Keratinocyte (primary cell): Measurements from ENCODE around the gene NOL7. TPM values are rescaled to one million over a fixed set of nuclear protein-coding genes. Genes with fewer than 3 reads are reported as not detected.

Source experiments
- DNase-seq: peaks from one replicate; pipeline ENCODE4 v3.0.0-alpha.2; 2011; ENCODE audit warnings: low read depth, missing footprints, low spot score
- FAIRE-seq: peaks from 2 replicates; lab custom pipeline; 2011; peaks lifted over from hg19 to GRCh38; lab: Jason Lieb, UNC
- H2AFZ ChIP-seq: 2 replicates; pipeline ENCODE4 v1.6.0; 2012; ENCODE audit warnings: low read length, control low read depth, inconsistent platforms; ENCODE audit not compliant: control insufficient read depth
- H3K27ac ChIP-seq: 2 replicates; pipeline ENCODE4 v1.5.1; 2011; ENCODE audit warnings: low read length; ENCODE audit not compliant: control insufficient read depth, insufficient read depth
- H3K27me3 ChIP-seq: 3 replicates; pipeline ENCODE4 v1.6.0; 2011; ENCODE audit warnings: low read length; ENCODE audit not compliant: control insufficient read depth, insufficient read depth; ENCODE audit errors: extremely low read depth
- H3K36me3 ChIP-seq, 2 experiments: 2 replicates in 1 of 2; 3 replicates in 1 of 2; pipeline ENCODE4 v1.5.1; 2011; ENCODE audit warnings: low read length in 2 of 2, mild to moderate bottlenecking in 1 of 2; ENCODE audit not compliant: control insufficient read depth in 2 of 2, insufficient read depth in 2 of 2; ENCODE audit errors: extremely low read depth in 1 of 2
- H3K4me1 ChIP-seq: 3 replicates; pipeline ENCODE4 v1.5.1; 2011; ENCODE audit warnings: low read length; ENCODE audit not compliant: control insufficient read depth, insufficient read depth; ENCODE audit errors: extremely low read depth
- H3K4me2 ChIP-seq: 3 replicates; pipeline ENCODE4 v1.6.0; 2011; ENCODE audit warnings: low read depth, low read length; ENCODE audit not compliant: control insufficient read depth, insufficient read depth; ENCODE audit errors: extremely low read depth
- H3K4me3 ChIP-seq, 3 experiments: fragments of 200-600 bp in 1 of 3; sonication (generic) in 1 of 3; 2 replicates in 2 of 3; 3 replicates in 1 of 3; pipeline ENCODE4 v1.5.1; 2011 to 2016; ENCODE audit warnings: low read length in 3 of 3, mild to moderate bottlenecking in 3 of 3, control low read depth in 2 of 3, inconsistent platforms in 1 of 3, low read depth in 1 of 3, mixed read lengths in 1 of 3, mixed run types in 1 of 3, moderate library complexity in 1 of 3; ENCODE audit not compliant: control insufficient read depth in 2 of 3, insufficient read depth in 2 of 3; ENCODE audit errors: extremely low read depth in 1 of 3
- H3K79me2 ChIP-seq: 2 replicates; pipeline ENCODE4 v1.6.0; 2012; ENCODE audit warnings: low read length; ENCODE audit not compliant: control insufficient read depth, insufficient read depth
- H3K9ac ChIP-seq: 3 replicates; pipeline ENCODE4 v1.6.0; 2011; ENCODE audit warnings: low read length; ENCODE audit not compliant: control insufficient read depth, insufficient read depth; ENCODE audit errors: extremely low read depth
- H3K9me1 ChIP-seq: 3 replicates; pipeline ENCODE4 v1.6.0; 2011; ENCODE audit warnings: low read length; ENCODE audit not compliant: control insufficient read depth, insufficient read depth; ENCODE audit errors: extremely low read depth
- H3K9me3 ChIP-seq: 2 replicates; pipeline ENCODE4 v1.5.1; 2012; ENCODE audit warnings: low read depth, low read length; ENCODE audit not compliant: control insufficient read depth
- H4K20me1 ChIP-seq: 3 replicates; pipeline ENCODE4 v1.6.0; 2011; ENCODE audit warnings: low read length; ENCODE audit not compliant: control insufficient read depth, insufficient read depth; ENCODE audit errors: extremely low read depth
- CTCF ChIP-seq, 3 experiments: IDR thresholded peaks in 1 of 3; conservative IDR thresholded peaks in 1 of 3; optimal IDR thresholded peaks in 1 of 3; 2 replicates in 2 of 3; 3 replicates in 1 of 3; pipeline versions ENCODE3 to v1.5.1; 2011; ENCODE audit warnings: low read length in 3 of 3, mild to moderate bottlenecking in 3 of 3, moderate library complexity in 2 of 3, control low read depth in 1 of 3, inconsistent platforms in 1 of 3; ENCODE audit not compliant: insufficient read depth in 2 of 3; ENCODE audit errors: extremely low read depth in 1 of 3
- EZH2 ChIP-seq: IDR thresholded peaks from one replicate; pipeline ENCODE4 v1.6.1; 2012; ENCODE audit warnings: inconsistent platforms, mild to moderate bottlenecking, low read length, moderate library complexity
- dilution Hi-C: fragments of 300-500 bp; cut with MboI; formaldehyde crosslinking; loops from one replicate; pipeline ENCODE4 v1.7.0; 2020; ENCODE audit warnings: low sequenced_read_pairs; ENCODE audit not compliant: extremely low pct_ligation_motif_present
- polyA plus RNA-seq, 5 experiments: library from polyadenylated mRNA; depleted of rRNA in 3 of 5; stranded (reverse) in 3 of 5; stranded (forward) in 1 of 5; unstranded in 1 of 5; fragments of >200 nt; gene quantifications; 1 replicate in 1 of 5; 2 replicates in 3 of 5; 3 replicates in 1 of 5; pipeline versions ENCODE4 v1.2.1 to v1.2.3, GENCODE V29; 2011 to 2012; ENCODE audit warnings: missing spikeins in 2 of 5, low read depth in 1 of 5, low replicate concordance in 1 of 5

The NOL7 gene
- polyA plus RNA-seq, 1 donor (not counting 4 experiments of a cell fraction or from before 2014, with no cell fraction given): 45.3 TPM

- H3K4me1 ChIP-seq: no peaks in the 10 kb centered on the region
- H3K4me3 ChIP-seq: no peak overlapping the region
- no peaks in the 10 kb centered on the region for H3K79me2 ChIP-seq
- H3K27ac ChIP-seq: no peak overlapping the region
- H3K9me3 ChIP-seq: no peaks in the 10 kb centered on the region
- no peaks in the 10 kb centered on the region for H3K9me1 ChIP-seq
- FAIRE-seq: no peak
- dilution Hi-C loops: no loop called here
- H2AFZ ChIP-seq: no peak overlapping the region
- TF ChIP-seq CTCF (optimal IDR thresholded peaks at IDR 0.05 in 1 of 3, IDR thresholded peaks at IDR 0.05 in 1 of 3, conservative IDR thresholded peaks at IDR 0.05 in 1 of 3; ENCODE audit: extremely low read depth in 1 of 3, insufficient read depth in 2 of 3, low read length in 3 of 3): no peak
- no peak for TF ChIP-seq EZH2
- DNase-seq: no peak
- H3K9ac ChIP-seq: no peak overlapping the region
- no peaks in the 10 kb centered on the region for H4K20me1 ChIP-seq
- H3K27me3 ChIP-seq: no peaks in the 10 kb centered on the region
- peaks cover 2 to 7% of the 10 kb centered on the region in 2 experiments for H3K36me3 ChIP-seq
- H3K4me2 ChIP-seq: no peak overlapping the region
Observed at GRCh38 chr6:13643125-13643524, 28.0 kb downstream of the NOL7 start.

GRCh38 chr6:13648850-13649249 lies 33.7 kb downstream of the NOL7 start:
- no peak overlapping the region for H3K27ac ChIP-seq
- no peaks in the 10 kb centered on the region for H3K9me3 ChIP-seq
- H2AFZ ChIP-seq: no peak overlapping the region
- dilution Hi-C loops: no loop called here
- H3K27me3 ChIP-seq: no peaks in the 10 kb centered on the region
- TF ChIP-seq EZH2: no peak
- DNase-seq (no peak), FAIRE-seq (no peak)
- no peaks in the 10 kb centered on the region for H4K20me1 ChIP-seq
- H3K9me1 ChIP-seq: no peaks in the 10 kb centered on the region
- H3K36me3 ChIP-seq: peaks cover 3 to 4% of the 10 kb centered on the region in 2 experiments
- H3K4me3 ChIP-seq: no peak overlapping the region
- H3K4me1 ChIP-seq: no peaks in the 10 kb centered on the region
- no peak overlapping the region for H3K9ac ChIP-seq
- H3K4me2 ChIP-seq: no peak overlapping the region
- H3K79me2 ChIP-seq: no peaks in the 10 kb centered on the region

- Histone ChIP-seq H4K20me1 (no peaks in the 10 kb centered on the region), H2AFZ (no peak overlapping the region), H3K36me3 (peaks cover 3 to 4% of the 10 kb centered on the region in 2 experiments), H3K9ac (no peak overlapping the region), H3K4me3 (no peak overlapping the region), H3K79me2 (no peaks in the 10 kb centered on the region), H3K9me3 (no peaks in the 10 kb centered on the region), H3K4me1 (no peaks in the 10 kb centered on the region), H3K9me1 (no peaks in the 10 kb centered on the region), H3K4me2 (no peak overlapping the region), H3K27ac (no peak overlapping the region), H3K27me3 (no peaks in the 10 kb centered on the region)
- DNase-seq: no peak
- no peak for FAIRE-seq
- dilution Hi-C loops: no loop called here
- no peak for TF ChIP-seq EZH2
- no peak for TF ChIP-seq CTCF (optimal IDR thresholded peaks at IDR 0.05 in 1 of 3, IDR thresholded peaks at IDR 0.05 in 1 of 3, conservative IDR thresholded peaks at IDR 0.05 in 1 of 3; ENCODE audit: extremely low read depth in 1 of 3, insufficient read depth in 2 of 3, low read length in 3 of 3)
Observed at GRCh38 chr6:13649393-13649792, 34.3 kb downstream of the NOL7 start.
